Esophagus (tissue), 2 donors: ENCODE results near the gene NRSN2. TPM values are rescaled to one million over a fixed set of nuclear protein-coding genes. Genes with fewer than 3 reads are reported as not detected.
"Not testable (repeated sequence)": the region's sequence is repeated elsewhere in the genome, so short reads cannot be mapped to it uniquely, and the experiment has no call there.

Experiments used
- H3K27ac ChIP-seq, 2 donors: one replicate each; pipeline ENCODE4 v1.5.1; 2013; ENCODE audit warnings: low read depth in 2 of 2, mild to moderate bottlenecking in 2 of 2, inconsistent platforms in 1 of 2, low read length in 1 of 2, moderate library complexity in 1 of 2
- H3K27me3 ChIP-seq, 2 donors: one replicate each; pipeline ENCODE4 v1.6.1; 2013; ENCODE audit warnings: low read length in 2 of 2, control low read depth in 1 of 2, mild to moderate bottlenecking in 1 of 2; ENCODE audit not compliant: insufficient read depth in 2 of 2, control insufficient read depth in 1 of 2
- H3K36me3 ChIP-seq, 2 donors: one replicate each; pipeline ENCODE4 v1.6.1; 2013; ENCODE audit warnings: low read length in 1 of 2; ENCODE audit not compliant: control insufficient read depth in 2 of 2, insufficient read depth in 2 of 2
- H3K4me1 ChIP-seq, 2 donors: one replicate each; pipeline ENCODE4 v1.6.1; 2013; ENCODE audit warnings: low read length in 1 of 2; ENCODE audit not compliant: control insufficient read depth in 2 of 2, insufficient read depth in 2 of 2
- H3K4me3 ChIP-seq, 2 donors: one replicate each; pipeline ENCODE4 v1.5.1; 2013; ENCODE audit warnings: low read length in 2 of 2, mild to moderate bottlenecking in 2 of 2, low read depth in 1 of 2, moderate library complexity in 1 of 2
- H3K9me3 ChIP-seq, 2 donors: one replicate each; pipeline ENCODE4 v1.6.1; 2013; ENCODE audit warnings: mild to moderate bottlenecking in 2 of 2, low read depth in 1 of 2, low read length in 1 of 2, moderate library complexity in 1 of 2; ENCODE audit not compliant: control insufficient read depth in 2 of 2, insufficient read depth in 1 of 2
- WGBS, 2 donors: extraction: QIAGEN DNeasy Blood & Tissue Kit; methylation state at CpG; one replicate each; pipeline ENCODE4 v1.1.7; 2013; 5-methylcytosine and 5-hydroxymethylcytosine counted together
- polyA plus RNA-seq, 2 donors: library from polyadenylated mRNA; stranded (reverse); fragments of 200-250 nt; gene quantifications; one replicate each; pipeline ENCODE4 v1.2.3, GENCODE V29; 2013
- donor health status: healthy with polysubstance abuse.
- donor health status: Bipolar disorder and iron deficiency.

Gene NRSN2
- polyA plus RNA-seq, 2 donors, result 6.0 to 6.1 TPM

- no peaks in the 10 kb centered on the region for H3K9me3 ChIP-seq
- no peak overlapping the region for H3K27ac ChIP-seq
- WGBS, 2 donors, result 89 to 94% methylated on average over 13 of the region's 13 CpGs
- no peaks in the 10 kb centered on the region for H3K27me3 ChIP-seq
- H3K36me3 ChIP-seq, result no peaks in the 10 kb centered on the region
- H3K4me1 ChIP-seq, result peaks cover 0 to 2% of the 10 kb centered on the region in 2 donors
- H3K4me3 ChIP-seq, result no peak overlapping the region
Observed at GRCh38 chr20:353166-353565, 6.3 kb downstream of the NRSN2 start.

GRCh38 chr20:354298-354977 lies 7.5 kb downstream of the NRSN2 start:
- H3K27me3 ChIP-seq, result no peaks in the 10 kb centered on the region
- H3K9me3 ChIP-seq, result no peaks in the 10 kb centered on the region
- H3K4me1 ChIP-seq, result no peaks in the 10 kb centered on the region
- H3K4me3 ChIP-seq, result no peak overlapping the region
- no peaks in the 10 kb centered on the region for H3K36me3 ChIP-seq
- no peak overlapping the region for H3K27ac ChIP-seq
- WGBS, 2 donors, result 12 to 16% methylated on average over 14 of the region's 14 CpGs

GRCh38 chr20:356154-356553 lies 9.2 kb downstream of the NRSN2 start:
- H3K27me3 ChIP-seq, H3K36me3 ChIP-seq, H3K9me3 ChIP-seq, H3K4me3 ChIP-seq, H3K4me1 ChIP-seq, H3K27ac ChIP-seq: not testable (repeated sequence)
- WGBS, 2 donors, result 90 to 91% methylated on average over 2 of the region's 2 CpGs

GRCh38 chr20:356745-357144 lies 9.8 kb downstream of the NRSN2 start:
- no peak overlapping the region for H3K4me3 ChIP-seq
- no peaks in the 10 kb centered on the region for H3K4me1 ChIP-seq
- no peaks in the 10 kb centered on the region for H3K36me3 ChIP-seq
- 82 to 84% methylated on average over 10 of the region's 10 CpGs for WGBS, 2 donors
- no peak overlapping the region for H3K27ac ChIP-seq
- no peaks in the 10 kb centered on the region for H3K9me3 ChIP-seq
- no peaks in the 10 kb centered on the region for H3K27me3 ChIP-seq

GRCh38 chr20:358891-359555 lies 12.1 kb downstream of the NRSN2 start:
- no peaks in the 10 kb centered on the region for H3K27me3 ChIP-seq
- H3K36me3 ChIP-seq, result no peaks in the 10 kb centered on the region
- no peak overlapping the region for H3K4me3 ChIP-seq
- 66 to 68% methylated on average over 4 of the region's 4 CpGs for WGBS, 2 donors
- H3K4me1 ChIP-seq, result peaks cover 0 to 13% of the 10 kb centered on the region in 2 donors
- no peak overlapping the region for H3K27ac ChIP-seq
- H3K9me3 ChIP-seq, result no peaks in the 10 kb centered on the region

GRCh38 chr20:361561-361960 lies 14.7 kb downstream of the NRSN2 start:
- 64 to 74% methylated on average over 8 of the region's 8 CpGs for WGBS, 2 donors
- H3K4me1 ChIP-seq, result peaks cover 0 to 22% of the 10 kb centered on the region in 2 donors
- no peak overlapping the region for H3K4me3 ChIP-seq
- no peaks in the 10 kb centered on the region for H3K36me3 ChIP-seq
- no peaks in the 10 kb centered on the region for H3K27me3 ChIP-seq
- no peaks in the 10 kb centered on the region for H3K9me3 ChIP-seq
- H3K27ac ChIP-seq, result no peak overlapping the region

GRCh38 chr20:362271-363254 lies 15.7 kb downstream of the NRSN2 start:
- H3K4me3 ChIP-seq, result no peak overlapping the region
- peak overlapping the region in 1 of 2 donors; percentile 45 for H3K27ac ChIP-seq
- H3K36me3 ChIP-seq, result no peaks in the 10 kb centered on the region
- no peaks in the 10 kb centered on the region for H3K27me3 ChIP-seq
- H3K4me1 ChIP-seq, result peaks cover 0 to 26% of the 10 kb centered on the region in 2 donors
- 63 to 64% methylated on average over 13 of the region's 13 CpGs for WGBS, 2 donors
- H3K9me3 ChIP-seq, result no peaks in the 10 kb centered on the region

- H3K36me3 ChIP-seq, result no peaks in the 10 kb centered on the region
- H3K4me1 ChIP-seq, result peaks cover 0 to 26% of the 10 kb centered on the region in 2 donors
- H3K9me3 ChIP-seq, result no peaks in the 10 kb centered on the region
- H3K27me3 ChIP-seq, result no peaks in the 10 kb centered on the region
- WGBS, 2 donors, result 72 to 78% methylated on average over 13 of the region's 13 CpGs
- no peak overlapping the region for H3K4me3 ChIP-seq
- peak overlapping the region in 1 of 2 donors; percentile 45 for H3K27ac ChIP-seq
Observed at GRCh38 chr20:363319-364078, 16.6 kb downstream of the NRSN2 start.
